Measurements from ENCODE around the gene KRTAP1-5.
"Not testable (repeated sequence)": the region's sequence is repeated elsewhere in the genome, so short reads cannot be mapped to it uniquely, and the experiment has no call there.

Gene KRTAP1-5

DNA sequence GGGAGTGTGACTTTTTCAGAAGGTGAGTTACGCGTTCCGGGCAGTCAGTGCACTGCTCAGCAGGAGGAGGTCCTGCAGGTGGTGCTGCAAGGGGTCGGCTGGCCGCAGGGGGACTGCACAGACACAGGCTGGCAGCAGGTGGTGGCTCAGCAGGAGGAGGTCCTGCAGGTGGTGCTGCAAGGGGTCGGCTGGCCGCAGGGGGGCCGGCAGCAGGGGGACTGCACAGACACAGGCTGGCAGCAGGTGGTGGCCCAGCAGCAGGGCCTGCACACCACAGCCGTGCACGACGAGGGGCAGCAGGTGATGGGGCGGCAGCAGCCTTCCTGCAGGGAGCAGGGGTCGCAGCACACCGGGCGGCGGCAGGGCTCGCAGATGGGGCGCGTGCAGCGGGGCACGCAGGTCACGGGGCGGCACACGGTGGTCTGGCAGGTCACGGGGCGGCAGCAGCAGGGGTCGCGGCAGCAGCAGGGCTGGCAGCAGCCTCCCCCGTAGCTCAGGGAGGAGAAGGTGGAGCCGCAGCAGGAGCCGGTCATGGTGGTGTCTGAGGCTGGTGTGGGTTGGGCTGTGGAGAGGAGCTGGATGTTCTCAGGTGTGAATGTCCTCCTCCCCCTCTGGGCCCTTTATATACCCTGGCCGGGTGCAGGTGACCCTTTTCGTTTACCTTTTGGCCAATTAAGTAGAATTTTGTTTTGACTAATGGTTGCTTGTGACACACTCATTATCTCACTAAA is 19.9 kb upstream of the KRTAP1-5 start, which contains the start of gene KRTAP2-1:
Gene KRTAP2-1, minus strand, starts transcription at position 582 of the 731 bp plus-strand sequence. Its CDS starts 49 bp downstream, at position 533.
- DNase-seq = not testable (repeated sequence)

DNA sequence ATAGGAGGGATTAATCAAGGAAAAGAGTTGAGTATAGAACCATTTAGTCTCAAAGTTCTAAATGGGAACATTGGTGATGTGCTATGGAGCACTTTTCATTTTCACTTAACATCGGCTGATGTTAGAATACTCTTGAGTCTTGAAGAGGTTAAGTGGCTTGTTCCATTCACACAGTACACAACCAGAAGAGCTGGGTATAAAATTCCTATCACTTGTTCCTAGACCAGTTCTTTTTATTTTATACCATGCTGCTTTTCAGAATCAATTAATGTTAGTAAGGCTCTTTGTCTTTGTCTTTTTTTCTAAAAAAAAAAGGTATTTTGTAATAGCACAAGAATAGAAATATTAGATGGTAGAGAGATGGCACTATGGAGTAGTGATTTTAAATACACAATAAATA is 15.9 kb upstream of the KRTAP1-5 start:
- DNase-seq = no peak

DNA sequence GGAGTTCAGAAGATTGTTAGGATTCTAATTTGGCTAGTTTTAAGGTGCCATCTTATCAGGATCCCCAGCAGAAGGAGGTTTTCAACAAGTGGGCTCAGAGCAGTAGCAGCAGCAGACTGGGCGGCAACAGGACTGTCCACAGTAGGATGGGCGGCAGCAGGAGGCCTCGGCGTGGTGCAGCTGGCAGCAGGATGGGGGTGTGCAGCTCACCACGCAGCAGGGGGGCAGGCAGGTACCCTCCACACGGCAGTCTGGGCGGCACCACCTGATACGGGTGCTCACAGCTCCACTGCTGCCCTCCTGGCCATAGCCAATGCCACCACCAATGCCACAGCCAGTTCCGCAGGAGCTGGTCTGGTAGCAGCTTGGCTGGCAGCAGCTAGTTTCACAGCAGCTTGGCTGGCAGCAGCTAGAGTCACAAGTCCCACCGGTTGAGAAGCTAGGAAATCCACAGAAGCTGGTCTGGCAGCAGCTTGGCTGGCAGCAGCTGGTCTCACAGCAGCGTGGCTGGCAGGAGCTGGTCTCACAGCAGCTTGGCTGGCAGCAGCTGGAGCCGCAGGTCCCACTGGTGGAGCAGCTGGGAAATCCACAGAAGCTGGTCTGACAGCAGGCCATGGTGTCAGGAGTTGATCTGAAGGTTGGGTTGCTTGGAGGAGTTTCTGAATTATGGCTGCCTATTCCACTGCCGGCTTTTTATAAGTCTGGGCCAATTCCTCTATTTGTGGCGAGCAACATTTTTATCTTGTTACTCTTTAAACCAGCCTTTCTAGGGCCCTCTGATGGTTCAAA is 14.0 kb upstream of the KRTAP1-5 start, which contains the start of gene KRTAP1-1:
Gene KRTAP1-1, minus strand, starts transcription at position 668 of the 789 bp plus-strand sequence. Its CDS starts 53 bp downstream, at position 615.
- not testable (repeated sequence) for DNase-seq

DNA sequence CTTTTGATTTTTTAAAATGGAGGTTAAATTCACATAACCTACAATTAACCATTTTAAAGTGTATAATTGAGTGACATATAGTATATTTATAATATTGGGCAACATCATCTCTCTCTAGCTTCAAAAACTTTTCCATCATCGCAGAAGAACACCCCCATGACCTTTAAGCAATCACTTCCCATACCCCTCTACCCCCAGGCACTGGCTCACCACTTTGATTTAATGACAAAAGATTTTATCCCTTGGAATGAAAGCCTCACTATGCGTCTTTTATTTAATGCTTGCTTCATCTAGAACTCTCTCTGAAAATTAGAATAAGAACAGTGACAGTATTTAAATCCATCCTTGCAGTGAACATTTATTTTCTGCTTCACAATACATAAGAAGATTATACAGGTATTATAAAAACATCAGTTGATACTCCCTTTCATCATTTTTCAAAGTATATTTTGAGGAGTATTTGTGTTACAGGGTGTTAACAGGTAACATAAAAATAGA is 10.9 kb upstream of the KRTAP1-5 start:
- DNase-seq = no peak

DNA sequence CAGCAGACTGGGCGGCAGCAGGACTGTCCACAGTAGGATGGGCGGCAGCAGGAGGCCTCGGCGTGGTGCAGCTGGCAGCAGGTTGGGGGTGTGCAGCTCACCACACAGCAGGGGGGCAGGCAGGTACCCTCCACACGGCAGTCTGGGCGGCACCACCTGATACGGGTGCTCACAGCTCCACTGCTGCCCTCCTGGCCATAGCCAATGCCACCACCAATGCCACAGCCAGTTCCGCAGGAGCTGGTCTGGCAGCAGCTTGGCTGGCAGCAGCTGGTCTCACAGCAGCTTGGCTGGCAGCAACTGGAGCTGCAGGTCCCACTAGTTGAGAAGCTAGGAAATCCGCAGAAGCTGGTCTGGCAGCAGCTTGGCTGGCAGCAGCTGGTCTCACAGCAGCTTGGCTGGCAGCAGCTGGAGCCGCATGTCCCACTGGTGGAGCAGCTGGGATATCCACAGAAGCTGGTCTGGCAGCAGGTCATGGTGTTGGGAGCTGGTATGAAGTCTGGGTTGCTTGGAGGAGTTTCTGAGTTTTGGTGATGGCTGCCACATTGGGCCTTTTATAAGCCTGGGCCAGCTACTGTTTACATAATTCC is 7.4 kb upstream of the KRTAP1-5 start, which contains the start of gene KRTAP1-3:
Gene KRTAP1-3, minus strand, starts transcription at position 529 of the 590 bp plus-strand sequence. Its CDS starts 53 bp downstream, at position 476.
- DNase-seq = not testable (repeated sequence)

DNA sequence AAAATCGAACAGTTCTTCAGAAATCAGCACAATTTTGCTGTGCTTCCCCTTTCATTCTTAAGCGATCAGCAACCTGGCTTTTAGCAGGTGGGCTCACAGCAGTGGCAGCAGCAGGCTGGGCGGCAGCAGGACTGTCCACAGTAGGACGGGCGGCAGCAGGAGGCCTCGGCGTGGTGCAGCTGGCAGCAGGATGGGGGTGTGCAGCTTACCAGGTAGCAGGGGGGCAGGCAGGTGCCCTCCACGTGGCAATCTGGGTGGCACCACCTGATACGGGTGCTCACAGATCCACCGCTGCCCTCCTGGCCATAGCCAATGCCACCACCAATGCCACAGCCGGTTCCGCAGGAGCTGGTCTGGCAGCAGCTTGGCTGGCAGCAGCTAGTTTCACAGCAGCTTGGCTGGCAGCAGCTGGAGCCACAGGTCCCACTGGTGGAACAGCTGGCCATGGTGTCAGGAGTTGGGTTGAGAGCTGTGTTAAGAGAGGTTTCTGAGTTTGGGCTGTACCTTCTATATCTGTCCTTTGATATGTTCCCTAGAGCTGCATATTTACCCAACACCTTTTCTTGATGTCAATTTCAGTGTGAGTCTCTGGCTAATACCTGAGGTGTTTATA is 2.7 kb upstream of the KRTAP1-5 start, which contains the start of gene KRTAP1-4:
Gene KRTAP1-4, minus strand, starts transcription at position 563 of the 613 bp plus-strand sequence. Its CDS starts 117 bp downstream, at position 446.
- no peak for DNase-seq

DNA sequence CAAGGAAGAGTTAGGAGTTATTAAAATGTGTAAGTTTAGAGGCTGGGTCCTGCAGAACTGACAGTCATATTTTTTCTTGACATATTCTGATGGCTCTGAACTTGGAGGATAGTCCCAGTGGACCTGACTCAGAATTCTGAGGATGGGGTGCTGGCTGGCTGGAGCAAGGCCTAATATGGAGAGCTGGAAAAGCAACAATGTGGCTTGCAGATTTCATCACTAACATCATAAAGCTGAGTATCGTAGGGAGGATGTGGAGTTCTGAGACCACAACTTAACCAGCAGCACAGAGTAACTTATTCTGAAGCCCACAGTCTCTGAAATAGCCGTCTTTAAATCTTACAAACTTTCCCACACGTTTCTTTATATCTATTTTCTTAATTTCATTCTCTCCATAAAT is 2.3 kb downstream of the KRTAP1-5 start:
- no peak for DNase-seq

DNA sequence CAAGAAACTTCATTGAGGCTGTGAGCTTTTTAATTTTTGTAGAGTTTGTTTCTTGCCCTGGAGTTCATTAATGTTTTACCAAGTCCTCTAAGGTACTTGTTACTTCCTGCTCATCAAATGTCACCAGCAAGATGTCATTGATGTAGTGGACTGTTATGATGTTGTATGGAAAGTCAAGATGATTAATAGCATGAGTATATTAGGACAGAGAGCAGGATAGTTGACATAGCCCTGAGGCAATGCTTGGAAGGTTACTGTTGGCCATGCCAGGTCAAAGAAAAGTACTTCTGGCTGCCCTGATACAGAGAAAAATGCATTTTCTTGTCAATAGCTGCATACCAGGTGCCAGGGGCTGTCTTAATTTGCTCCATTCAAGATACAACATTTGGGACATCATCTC is 6.7 kb downstream of the KRTAP1-5 start:
- no peak for DNase-seq

DNA sequence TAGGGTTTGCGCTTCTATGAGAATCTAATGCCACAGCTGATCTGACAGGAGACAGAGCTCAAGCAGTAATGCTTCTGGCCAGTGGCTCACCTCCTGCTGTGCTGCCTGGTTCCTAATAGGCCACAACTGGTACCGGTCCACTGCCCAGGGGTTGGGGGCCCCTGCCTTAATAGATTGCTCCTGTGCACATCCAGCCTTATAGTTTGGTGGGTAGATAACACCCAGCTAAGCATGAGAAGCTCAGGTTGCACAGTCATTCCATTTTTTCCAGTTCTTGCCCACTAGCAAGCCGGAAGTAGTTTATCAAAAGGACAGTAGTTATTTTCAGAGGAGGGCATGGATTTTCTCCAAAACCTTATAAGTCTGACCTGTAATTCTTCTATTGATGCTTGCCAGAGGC is 7.6 kb downstream of the KRTAP1-5 start:
- DNase-seq = no peak

DNA sequence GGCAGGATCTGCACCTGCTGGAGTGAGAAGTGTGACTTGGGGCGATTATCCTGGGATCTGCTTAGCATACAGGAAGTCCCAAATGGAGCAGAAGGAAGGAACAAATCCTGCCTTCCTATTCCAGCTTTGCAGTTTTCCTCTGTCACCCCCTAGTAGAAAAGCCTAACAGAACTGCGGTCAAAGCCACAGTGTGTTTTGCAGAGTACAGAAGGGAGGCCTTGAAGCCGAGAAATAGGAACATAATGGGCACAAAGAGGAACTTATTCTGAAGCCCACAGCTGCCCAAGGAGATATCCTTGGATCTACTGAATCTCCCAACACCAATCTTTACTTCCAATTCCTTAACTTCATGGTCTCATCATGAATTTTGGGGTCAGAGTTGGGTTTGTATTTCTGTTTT is 8.5 kb downstream of the KRTAP1-5 start:
- DNase-seq = no peak

DNA sequence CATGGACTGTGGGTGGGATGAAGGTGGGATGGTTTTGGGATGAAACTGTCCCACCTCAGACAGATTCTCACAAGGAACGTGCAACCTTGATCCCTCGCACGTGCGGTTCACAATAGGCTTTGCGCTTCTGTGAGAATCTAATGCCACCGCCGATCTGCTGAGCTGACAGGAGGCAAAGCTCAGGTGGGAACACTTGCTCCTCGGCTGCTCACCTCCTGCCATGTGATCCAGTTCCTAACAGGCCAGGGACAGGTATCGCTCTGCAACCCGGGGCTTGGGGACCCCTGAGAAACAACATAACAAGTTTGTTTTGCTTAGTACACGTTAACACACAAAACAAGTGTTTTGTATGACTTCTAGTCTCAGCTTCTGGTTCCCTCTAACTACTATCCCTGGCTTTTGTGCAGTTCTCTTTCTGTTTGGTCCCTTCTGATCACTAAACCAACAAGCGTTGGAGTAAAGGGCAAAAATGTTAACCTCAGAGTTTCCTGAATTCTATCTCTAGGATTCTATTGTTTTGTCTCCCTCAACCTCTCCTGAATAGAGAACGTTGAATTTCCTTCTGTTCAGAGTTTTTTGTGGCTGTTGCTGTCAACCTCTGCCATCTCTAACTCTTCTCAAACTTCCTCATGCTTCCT is 10.3 kb downstream of the KRTAP1-5 start:
- no peak for DNase-seq

DNA sequence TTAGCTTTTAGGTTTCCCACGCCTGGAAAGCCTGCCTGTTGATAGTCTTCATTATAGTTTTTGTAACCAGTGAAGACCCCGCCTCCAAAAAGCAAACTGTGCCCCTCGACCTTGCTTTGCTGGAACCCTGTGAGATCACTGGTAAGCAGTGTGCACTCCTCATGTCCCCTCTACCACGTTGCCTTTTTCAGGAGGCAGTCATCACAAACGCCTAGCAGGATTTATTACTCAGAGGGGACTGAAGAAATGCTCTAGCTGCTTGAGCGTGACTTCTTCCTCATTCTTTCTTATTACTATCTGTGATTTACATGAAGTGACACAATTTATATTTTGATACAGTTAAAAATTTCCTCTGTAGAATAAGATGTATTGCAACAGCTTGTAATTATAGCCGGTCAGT is 11.6 kb downstream of the KRTAP1-5 start:
- DNase-seq = no peak

DNA sequence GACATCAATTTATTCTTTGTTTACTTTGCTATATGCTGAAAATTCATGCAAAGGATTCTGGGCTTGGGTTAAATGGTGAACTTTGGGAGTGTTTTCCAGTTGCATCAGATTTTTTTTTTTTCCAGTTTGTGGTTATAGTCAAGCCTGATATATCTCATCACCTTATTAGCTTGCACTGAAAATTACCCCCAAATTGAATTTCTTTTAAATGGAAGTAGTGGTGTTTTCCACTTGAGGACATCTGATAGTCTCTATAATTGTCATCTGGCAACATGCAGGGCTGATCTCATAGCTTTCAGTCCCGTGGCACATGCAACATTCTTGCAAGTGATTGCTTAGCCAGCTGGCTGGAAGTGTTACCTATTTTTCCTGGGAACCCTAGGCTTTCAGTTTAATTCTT is 13.4 kb downstream of the KRTAP1-5 start:
- no peak for DNase-seq

DNA sequence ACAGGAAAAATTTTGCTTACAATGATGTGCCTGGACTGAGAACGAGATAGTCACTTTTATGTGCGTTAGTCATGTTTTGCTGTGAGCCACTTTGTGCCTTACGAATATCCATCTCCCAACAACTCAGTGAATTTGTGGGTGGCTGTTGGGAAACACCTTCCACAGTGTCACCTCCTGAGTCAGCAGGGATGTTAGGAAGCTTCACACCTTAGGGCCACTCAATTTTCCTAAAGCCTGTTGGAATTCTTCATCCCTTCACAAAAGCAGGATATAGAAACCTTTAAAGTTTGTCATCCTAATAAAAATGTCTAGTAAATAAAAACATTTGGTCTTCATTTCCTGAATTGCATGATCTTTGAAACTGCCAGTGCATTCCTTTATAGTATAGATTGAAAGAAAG is 13.8 kb downstream of the KRTAP1-5 start:
- DNase-seq = no peak

DNA sequence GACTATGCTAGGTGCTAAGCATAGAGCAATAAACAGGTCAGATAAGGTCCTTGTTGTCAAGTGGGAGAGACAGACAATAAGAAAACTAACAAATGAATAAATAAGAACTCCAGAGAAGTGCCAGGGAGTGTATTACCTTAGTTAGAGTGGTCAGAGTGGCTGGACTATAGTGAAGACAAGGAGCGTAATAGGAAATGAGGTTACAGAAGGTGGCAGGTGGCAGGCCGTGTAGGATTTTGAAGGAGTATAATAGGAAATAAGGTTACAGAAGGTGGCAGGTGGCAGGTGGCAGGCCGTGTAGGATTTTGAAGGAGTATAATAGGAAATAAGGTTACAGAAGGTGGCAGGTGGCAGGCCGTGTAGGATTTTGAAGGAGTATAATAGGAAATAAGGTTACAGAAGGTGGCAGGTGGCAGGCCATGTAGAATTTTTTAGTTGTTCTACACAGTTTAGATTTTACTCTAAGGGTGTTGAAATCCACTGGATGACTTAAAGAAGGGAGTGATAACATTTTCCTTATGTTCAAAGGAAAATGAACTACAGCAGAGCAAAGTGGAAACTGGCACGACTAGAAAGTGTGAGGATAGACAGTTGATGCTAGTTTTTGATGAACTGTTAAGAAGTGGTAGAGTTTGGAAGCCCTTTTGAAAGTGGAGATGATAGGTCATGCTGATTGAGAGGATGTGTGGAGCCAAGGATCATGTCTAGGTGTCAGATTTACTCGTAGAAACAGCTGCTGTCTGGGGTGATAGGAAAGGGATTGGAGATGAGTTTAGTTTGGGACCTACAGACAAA is 14.5 kb downstream of the KRTAP1-5 start:
- DNase-seq = no peak

DNA sequence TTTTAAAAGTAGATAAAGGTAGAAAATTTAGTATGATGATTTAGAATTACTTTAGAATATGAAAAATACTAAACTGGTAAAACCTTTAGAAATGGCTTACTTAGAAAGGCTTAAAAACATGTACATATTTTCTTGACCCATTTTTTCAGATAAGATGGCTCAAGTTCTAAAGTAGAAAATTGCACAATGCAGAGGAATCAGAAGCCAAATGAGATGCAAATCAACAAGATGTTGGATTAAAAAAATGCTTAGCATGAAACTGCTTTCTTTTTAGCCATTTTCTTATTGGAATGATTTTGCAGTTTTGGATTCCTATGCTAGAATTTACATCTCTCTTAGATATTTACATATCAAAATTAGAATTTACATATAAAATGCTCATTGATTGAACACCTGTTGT is 16.6 kb downstream of the KRTAP1-5 start:
- no peak for DNase-seq

DNA sequence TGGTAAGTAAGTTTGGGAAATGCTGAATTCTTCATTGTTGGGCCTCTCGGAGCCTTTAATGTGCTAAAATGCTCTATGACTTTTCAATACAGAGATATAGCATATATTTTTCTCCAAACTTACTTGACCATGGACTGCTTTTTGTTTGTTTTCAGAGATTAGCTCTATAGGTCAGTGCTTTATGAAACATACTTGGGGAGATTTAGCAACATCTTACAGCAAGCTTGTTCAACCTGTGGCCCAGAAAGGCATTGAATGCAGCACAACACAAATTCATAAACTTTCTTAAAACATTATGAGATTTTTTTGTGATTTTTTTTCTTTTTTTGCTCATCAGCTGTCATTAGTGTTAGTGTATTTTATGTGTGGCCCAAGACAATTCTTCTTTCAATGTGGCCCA is 17.1 kb downstream of the KRTAP1-5 start:
- no peak for DNase-seq

DNA sequence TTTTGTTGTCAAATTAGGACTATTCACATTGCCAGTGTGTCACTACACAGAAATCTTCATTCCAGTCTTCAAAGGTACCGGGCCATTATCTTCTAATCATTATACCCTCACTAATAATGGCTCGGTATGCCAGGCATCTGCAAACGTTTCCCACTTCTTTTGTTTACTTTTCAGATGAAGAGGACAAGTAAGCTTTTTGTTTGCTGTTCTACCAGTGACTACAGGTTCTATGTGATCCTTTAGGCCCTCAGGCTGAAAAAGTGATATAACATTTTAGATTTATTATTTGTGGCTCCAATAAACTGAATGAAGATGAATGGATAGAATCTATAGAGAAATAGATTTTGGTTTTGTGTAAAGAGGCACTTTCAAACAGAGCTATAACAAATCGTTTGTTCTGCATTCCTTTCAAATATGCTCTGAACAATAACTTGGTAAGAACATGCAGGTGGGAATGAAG is 17.7 kb downstream of the KRTAP1-5 start:
- DNase-seq = no peak

DNA sequence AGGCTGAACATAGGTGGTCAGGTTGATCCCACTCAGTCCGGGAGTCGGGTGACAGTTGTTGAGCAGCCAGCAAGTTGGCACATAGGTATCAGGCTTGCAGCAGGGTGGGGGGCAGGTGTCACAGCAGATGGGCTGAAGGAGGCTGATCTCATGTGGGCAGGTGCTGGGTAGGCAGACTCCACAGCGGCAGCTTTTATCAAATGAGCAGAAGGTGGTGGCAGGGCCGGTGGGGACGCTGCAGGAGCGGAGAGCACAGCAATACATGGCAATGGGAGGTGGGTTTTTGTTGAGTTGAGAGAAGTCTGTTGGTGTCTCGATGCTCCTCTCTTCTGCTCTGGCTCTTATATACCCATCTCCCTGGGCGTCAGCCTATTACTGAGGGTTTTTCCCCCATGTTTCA is 18.2 kb downstream of the KRTAP1-5 start, which contains the start of gene KRTAP3-1:
Gene KRTAP3-1, minus strand, starts transcription at position 318 of the 400 bp plus-strand sequence. Its CDS starts 54 bp downstream, at position 264.
- no peak for DNase-seq

DNA sequence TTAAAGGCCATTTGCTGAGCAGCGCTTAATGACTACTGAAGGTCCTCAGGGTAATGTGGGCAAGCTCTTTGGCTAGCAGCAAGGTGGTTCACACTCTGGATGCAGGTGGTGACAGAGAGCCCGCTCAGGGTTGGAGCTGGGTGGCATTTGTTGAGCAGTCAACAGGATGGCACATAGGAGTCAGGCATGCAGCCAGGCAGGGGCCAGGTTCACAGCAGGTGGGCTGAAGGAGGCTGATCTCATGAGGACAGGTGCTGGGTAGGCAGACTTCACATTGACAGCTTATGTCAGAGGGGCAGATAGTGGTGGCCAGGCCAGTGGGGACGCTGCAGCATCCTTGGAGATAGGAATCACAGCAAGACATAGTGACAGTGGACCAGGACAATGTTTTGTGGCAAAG is 22.6 kb downstream of the KRTAP1-5 start:
- no peak for DNase-seq

DNA sequence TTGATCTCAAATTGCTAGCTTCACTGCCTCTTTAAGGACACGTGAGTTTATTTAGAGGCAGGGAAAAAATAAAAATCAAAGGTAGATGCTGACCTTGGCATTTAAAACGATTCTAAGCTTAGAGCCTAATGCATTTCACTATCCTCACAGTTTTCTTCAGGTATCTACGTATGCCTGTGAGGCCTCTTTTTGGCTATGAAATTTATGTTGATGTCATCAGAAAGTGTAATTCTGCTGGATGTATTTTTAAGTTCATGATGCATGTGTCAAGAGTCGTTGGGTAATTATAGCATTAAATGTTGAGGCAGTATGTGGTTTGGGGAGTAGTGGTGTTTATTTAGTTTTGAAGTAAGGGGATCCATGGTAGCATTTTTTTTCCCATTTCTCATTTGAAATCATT is 23.1 kb downstream of the KRTAP1-5 start:
- no peak for DNase-seq

Data from activated effector memory CD4-positive, alpha-beta T cell treated with Interleukin-2 at 50 U/mL for 16 hours (primary cell).